Adipose tissue (tissue), 3 donors: ENCODE data around the gene OR6S1. TPM values are rescaled to one million over a fixed set of nuclear protein-coding genes. Genes with fewer than 3 reads are reported as not detected.
"Not testable (repeated sequence)": the region's sequence is repeated elsewhere in the genome, so short reads cannot be mapped to it uniquely, and the experiment has no call there.

Source experiments
- H3K27ac ChIP-seq: one replicate; pipeline ENCODE4 v1.5.1; 2013; ENCODE audit warnings: low read depth, low read length
- WGBS, 3 donors: extraction: QIAGEN DNeasy Blood & Tissue Kit; methylation state at CpG; one replicate each; pipeline ENCODE4 v1.1.7; 2013; 5-methylcytosine and 5-hydroxymethylcytosine counted together
- polyA plus RNA-seq, 3 donors: library from polyadenylated mRNA; stranded (reverse); fragments of 200-250 nt; gene quantifications; one replicate each; pipeline ENCODE4 v1.2.3, GENCODE V29; 2013
- donor health status: healthy with polysubstance abuse.
- donor health status: Bipolar disorder and iron deficiency.
- donor health status: healthy.

The OR6S1 gene
- polyA plus RNA-seq, 3 donors, result not detected

GRCh38 chr14:20675669-20676068 is 34.2 kb upstream of the OR6S1 start:
- 84 to 93% (median 86%) methylated on average over 2 of the region's 2 CpGs for WGBS, 3 donors
- no peak overlapping the region for H3K27ac ChIP-seq

DNA sequence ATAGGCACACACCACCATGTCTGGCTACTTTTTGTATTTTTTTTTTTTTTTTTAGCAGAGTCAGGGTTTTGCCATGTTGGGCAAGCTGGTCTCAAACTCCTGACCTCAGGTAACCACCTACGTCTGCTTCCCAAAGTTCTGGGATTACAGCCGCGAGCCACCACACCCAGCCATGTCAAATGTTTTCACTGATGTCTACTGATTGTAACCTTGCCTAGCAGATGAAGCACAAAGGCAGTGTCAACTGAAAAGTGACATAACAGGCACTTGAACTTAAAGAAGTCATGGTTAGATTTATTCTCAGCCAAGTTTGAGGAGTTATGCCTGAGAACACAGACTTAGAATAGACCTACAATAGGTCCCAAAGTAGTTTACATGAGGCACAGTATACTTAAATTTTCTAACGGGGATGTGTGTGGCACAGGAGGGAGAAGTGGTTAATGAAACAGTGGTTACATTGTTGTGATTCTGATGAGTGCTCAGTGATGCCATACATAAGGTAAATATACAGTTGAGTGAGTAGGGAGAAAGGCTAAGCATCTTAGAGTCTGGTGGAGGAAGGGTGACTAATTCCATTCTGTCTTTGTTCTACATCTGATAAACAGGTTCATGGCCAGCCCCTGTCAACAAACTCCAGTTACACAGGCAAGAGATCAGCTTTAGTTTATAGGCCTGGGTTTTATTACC is 30.2 kb upstream of the OR6S1 start:
- H3K27ac ChIP-seq, result no peak overlapping the region
- 80 to 85% (median 81%) methylated on average over 4 of the region's 4 CpGs for WGBS, 3 donors

- WGBS, 3 donors, result 88 to 94% (median 91%) methylated on average over 2 of the region's 2 CpGs
- no peak overlapping the region for H3K27ac ChIP-seq
Observed at GRCh38 chr14:20668969-20669368, 27.5 kb upstream of the OR6S1 start.

DNA sequence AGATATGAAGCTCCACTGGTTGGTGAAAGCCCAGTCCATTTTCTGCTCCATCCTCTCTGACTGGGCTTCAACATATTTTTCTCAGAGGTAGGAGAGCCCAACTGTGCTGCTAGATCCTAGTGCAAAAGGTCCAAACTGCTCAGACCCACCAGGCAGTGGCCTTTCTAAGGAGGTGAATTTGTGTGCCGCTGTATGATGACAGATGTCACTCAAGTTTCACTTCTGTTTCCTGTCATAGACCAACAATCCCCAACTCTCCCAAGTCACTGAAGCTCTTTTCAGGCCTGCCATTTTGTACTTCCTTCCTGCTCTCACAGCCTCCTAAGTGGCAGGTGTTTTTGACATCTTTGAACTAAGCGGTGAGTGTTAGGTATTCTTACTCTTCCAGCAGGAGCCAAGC is 26.5 kb upstream of the OR6S1 start:
- 43 to 70% (median 45%) methylated on average over 2 of the region's 2 CpGs for WGBS, 3 donors
- no peak overlapping the region for H3K27ac ChIP-seq

- not testable (repeated sequence) for H3K27ac ChIP-seq
- 73 to 82% (median 74%) methylated on average over 7 of the region's 7 CpGs for WGBS, 3 donors
Observed at GRCh38 chr14:20666400-20666961, 25.0 kb upstream of the OR6S1 start.

GRCh38 chr14:20662968-20663732 is 21.7 kb upstream of the OR6S1 start:
- WGBS, 3 donors, result 1 to 3% (median 2%) methylated on average over 31 of the region's 31 CpGs
- no peak overlapping the region for H3K27ac ChIP-seq

DNA sequence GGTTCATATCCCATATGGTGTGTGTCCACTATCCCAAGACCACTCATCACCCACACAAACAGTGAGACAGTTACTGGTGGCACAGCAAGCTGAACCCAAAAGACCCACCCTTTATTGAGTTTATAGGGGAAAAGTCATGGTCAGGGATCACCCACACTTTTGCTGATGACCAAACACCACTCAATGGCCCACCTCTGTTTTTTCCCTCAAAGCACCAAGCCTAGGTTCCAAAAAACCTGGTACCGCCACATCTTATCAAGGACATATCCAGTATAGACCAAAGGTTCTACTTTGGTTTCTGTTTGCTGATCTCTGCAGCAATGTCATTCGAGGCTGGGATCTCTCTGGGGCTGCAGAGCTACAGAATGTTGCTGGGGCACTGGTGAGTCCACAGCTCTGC is 19.7 kb upstream of the OR6S1 start:
- WGBS, 3 donors, result 63 to 79% (median 74%) methylated on average over 2 of the region's 2 CpGs
- H3K27ac ChIP-seq, result no peak overlapping the region

- WGBS, 3 donors, result 45 to 54% (median 53%) methylated on average over 26 of the region's 26 CpGs
- H3K27ac ChIP-seq, result no peak overlapping the region
Observed at GRCh38 chr14:20659813-20660395, 18.4 kb upstream of the OR6S1 start.

- WGBS, 3 donors, result 79 to 80% (median 79%) methylated on average over 6 of the region's 6 CpGs
- H3K27ac ChIP-seq, result no peak overlapping the region
Observed at GRCh38 chr14:20659336-20659735, 17.8 kb upstream of the OR6S1 start.

DNA sequence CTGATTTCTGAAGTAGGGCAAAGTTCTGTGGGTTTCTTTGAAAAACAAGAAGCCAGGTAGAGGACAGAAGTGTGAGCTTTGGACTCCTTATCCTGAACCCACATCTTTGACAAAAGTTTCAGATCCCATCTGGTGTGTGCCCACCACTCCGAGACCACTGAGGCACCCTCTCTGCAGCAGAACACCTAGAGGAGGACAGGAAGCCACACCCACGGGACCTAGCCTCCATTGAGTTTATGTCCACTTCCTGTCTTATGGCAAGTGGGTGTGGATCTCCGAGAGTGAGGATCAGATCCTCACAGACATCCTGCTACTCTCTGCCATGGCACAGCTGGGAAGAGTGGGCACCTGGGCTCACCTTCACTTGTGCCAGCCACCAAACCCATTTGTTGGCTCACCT is 16.8 kb upstream of the OR6S1 start:
- WGBS, 3 donors, result 51 to 72% (median 57%) methylated on average over 3 of the region's 3 CpGs

DNA sequence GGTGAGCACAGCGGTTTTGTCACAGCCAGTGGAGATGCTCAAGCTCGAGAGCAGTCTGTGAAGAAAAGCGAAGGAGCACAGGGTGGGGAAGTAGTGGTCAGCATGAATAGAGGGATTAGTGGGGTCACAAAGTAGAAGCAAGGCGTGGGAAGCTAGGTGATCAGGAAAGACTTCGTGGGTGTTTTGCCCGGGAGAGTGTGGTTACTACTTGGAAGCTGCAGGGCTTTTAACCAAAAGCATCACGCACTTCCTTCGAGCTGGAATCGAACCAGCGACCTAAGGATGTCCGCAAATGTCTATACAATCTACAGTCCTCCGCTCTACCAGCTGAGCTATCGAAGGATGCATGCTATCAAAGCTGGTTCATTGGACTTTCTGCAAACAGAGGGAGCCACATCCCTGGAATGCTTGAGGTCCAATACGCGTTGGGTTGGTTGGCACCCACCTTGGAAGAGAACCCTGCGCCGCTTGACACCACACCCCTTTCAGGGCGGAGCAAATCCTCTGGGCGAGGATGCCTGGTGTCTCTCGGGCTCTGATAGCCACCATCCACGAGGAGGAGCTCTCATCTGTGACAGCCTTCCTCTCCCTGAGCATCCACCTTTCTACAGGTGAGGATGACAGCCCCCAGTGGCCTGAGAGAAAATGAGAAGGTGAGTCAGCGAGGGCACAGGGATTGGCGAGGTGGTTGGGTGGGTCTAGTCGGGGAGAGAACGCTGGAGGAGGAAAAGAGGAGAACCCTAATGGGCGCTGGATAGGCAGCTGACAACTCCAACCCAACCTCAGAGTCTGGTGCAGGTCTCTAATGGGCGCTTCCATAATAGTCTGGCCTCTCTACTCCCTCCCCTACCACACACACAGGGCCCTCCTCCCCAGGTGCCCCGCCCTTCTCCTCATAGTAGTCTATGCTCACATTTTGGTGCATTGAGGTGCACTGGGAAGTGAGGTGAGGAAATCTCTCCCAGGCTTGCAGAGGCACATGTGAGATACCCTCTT is 16.0 kb upstream of the OR6S1 start:
- no peak overlapping the region for H3K27ac ChIP-seq
- 18 to 25% (median 24%) methylated on average over 28 of the region's 28 CpGs for WGBS, 3 donors

More for the DNA sequence above, 16.8 kb upstream of the OR6S1 start:
- no peak overlapping the region for H3K27ac ChIP-seq

DNA sequence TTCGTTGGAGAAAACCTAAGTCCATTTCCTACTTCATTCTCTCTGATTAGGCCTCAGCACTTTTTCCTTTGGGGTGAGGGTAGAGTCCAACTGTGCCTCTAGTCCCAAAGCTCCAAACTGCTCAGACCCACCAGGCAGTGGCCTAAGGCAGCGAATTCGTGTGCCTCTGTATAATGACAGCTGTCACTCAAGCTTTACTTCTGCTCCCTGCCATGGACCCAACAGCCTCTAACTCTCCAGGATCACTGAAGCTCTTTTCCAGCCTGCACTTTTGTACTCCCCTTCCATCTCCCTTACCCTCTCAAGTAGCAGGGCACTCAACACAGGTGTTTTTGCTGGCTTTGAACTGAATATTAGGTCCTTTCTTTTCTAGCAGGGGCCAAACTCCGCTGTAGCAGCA is 14.8 kb upstream of the OR6S1 start:
- H3K27ac ChIP-seq, result no peak overlapping the region
- 63 to 78% (median 73%) methylated on average over 4 of the region's 4 CpGs for WGBS, 3 donors

DNA sequence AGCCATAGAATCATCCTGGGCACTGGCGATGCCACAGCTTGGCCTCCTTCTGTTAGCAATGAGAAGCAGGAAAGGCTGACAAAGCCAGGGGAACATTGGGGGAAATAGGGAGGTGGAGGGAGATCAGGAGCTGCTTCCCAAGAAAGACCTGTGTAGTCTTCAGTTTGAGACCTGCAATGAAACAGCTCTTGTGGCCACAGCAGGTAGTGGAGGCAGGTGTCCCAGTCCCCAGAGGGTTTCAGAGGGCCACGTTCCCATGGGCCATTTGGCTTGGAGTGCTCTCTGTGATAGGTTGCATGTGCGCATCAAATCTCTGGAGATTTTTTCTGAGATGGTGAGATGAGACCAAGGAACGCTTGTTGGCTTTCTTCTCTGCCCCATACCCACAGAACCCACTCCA is 14.4 kb upstream of the OR6S1 start:
- no peak overlapping the region for H3K27ac ChIP-seq
- WGBS, 3 donors, result 70 to 81% (median 76%) methylated on average over 4 of the region's 4 CpGs

- no peak overlapping the region for H3K27ac ChIP-seq
- WGBS, 3 donors, result 3% methylated on average over 36 to 38 of the region's 39 CpGs
Observed at GRCh38 chr14:20652996-20653975, 11.8 kb upstream of the OR6S1 start.

DNA sequence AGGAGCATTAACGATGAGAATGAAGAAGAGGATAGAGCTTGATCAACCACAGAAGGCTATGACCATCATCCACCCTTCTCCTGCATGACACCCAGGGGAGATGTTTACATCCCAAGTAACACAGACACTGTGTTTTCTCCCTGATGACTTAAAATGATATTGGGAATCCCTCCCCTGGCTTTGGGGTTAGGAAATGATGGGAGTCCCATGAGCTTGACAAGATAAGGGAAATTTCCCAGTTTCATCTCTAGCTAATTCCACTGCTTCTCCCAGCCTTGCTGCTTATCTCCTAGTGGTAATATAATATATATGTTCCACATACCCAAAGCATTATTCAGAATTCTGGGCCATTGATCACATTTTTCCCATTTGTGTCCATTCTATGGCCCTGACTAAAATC is 4.0 kb upstream of the OR6S1 start:
- no peak overlapping the region for H3K27ac ChIP-seq
- WGBS, 3 donors, result 86 to 90% (median 89%) methylated on average over 1 of the region's 1 CpG

DNA sequence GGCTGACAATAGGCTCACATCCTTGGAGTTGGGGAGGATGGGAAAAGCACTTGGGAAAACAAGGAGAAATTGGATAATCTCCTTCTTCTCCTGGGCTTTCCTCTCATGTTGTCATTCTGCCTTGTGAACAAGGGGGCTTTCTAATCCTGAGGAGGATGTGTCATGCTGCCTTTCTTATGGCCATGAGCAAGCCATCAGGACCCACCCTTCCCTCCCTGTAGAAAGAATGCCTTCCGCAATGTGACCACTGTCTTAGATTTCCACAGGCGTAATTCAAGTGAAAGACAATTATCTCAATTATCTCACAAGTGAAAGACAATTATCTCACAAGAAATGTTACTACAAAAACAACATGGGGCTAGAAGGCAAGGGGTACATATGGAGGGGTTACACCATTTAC is 3.0 kb upstream of the OR6S1 start:
- no peak overlapping the region for H3K27ac ChIP-seq
- 92 to 98% (median 97%) methylated on average over 2 of the region's 2 CpGs for WGBS, 3 donors

- not testable (repeated sequence) for H3K27ac ChIP-seq
- 17 to 32% (median 22%) methylated on average over 3 of the region's 3 CpGs for WGBS, 3 donors
Observed at GRCh38 chr14:20642755-20643154, 1.3 kb upstream of the OR6S1 start.
